Measurements from ENCODE around the gene TMEM213. TPM values are rescaled to one million over a fixed set of nuclear protein-coding genes. Genes with fewer than 3 reads are reported as not detected.

The TMEM213 gene
- total and polyA plus RNA-seq, 2 of the 13 experiments (the other 11 are each of a cell fraction or from before 2014, with no cell fraction given), result not detected

- FAIRE-seq (no peak), ATAC-seq (no peak), DNase-seq (ENCODE audit: low spot score) (no peak)
- intact Hi-C loops (cut with micrococcal nuclease; ENCODE audit: unreplicated experiment) (no loop called here), in situ Hi-C loops (cut with HindIII; ENCODE audit: extremely low pct_ligation_motif_present, low pct_unique_long_range_greater_than_20kb) (no loop called here)
- Histone ChIP-seq H3K4me3 (replicated peaks in 1 of 3; ENCODE audit: insufficient read depth in 1 of 3, low read depth in 2 of 3, low read length in 3 of 3) (no peak overlapping the region), H3K79me2 (ENCODE audit: insufficient read depth, low read length) (no peaks in the 10 kb centered on the region), H3K9me3 (ENCODE audit: low read length) (no peaks in the 10 kb centered on the region), H3K4me2 (ENCODE audit: low read depth, low read length) (no peak overlapping the region), H3K27ac (ENCODE audit: extremely low read length, insufficient read depth, low read length) (no peak overlapping the region), H2AFZ (ENCODE audit: low read length) (no peak overlapping the region), H3K36me3 (replicated peaks in 1 of 2; ENCODE audit: control insufficient read depth in 1 of 2, insufficient read depth in 2 of 2, low read length in 2 of 2) (peaks cover 2 to 3% of the 10 kb centered on the region in 2 experiments; a peak in 2 of 5 replicates), H3K4me1 (ENCODE audit: insufficient read depth, low read length) (no peaks in the 10 kb centered on the region), H4K20me1 (ENCODE audit: insufficient read depth, low read length) (no peaks in the 10 kb centered on the region), H3K9ac (ENCODE audit: insufficient read depth, low read depth, low read length) (no peak overlapping the region), H3K27me3 (ENCODE audit: control insufficient read depth in 1 of 2, insufficient read depth in 2 of 2, low read length in 2 of 2) (no peaks in the 10 kb centered on the region)
- ChIA-PET CTCF (ENCODE audit: low intra/inter-chr PET ratio, low total read pairs) (no interaction called here), POLR2A (no interaction called here)
- 91% methylated on average over 5 of the region's 5 CpGs for WGBS (ENCODE audit: low lambda C conversion rate)
- TF ChIP-seq POGZ (CRISPR knock-in tag; IDR thresholded peaks at IDR 0.05), result no peak
- TF ChIP-seq HNRNPH1 (optimal IDR thresholded peaks at IDR 0.05; ENCODE audit: low read depth, low read length), result no peak
- no peak for TF ChIP-seq ZNF605 (CRISPR knock-in tag; IDR thresholded peaks at IDR 0.05)
- no peak for TF ChIP-seq ETV6 (CRISPR knock-in tag; conservative IDR thresholded peaks at IDR 0.05)
- no peak for TF ChIP-seq ZNF503 (CRISPR knock-in tag; IDR thresholded peaks at IDR 0.05)
- TF ChIP-seq GPBP1L1 (CRISPR knock-in tag; IDR thresholded peaks at IDR 0.05), result no peak
- no TSS peak for BruUV-seq (replicated peaks)
Measured at GRCh38 chr7:138873220-138873892, 75.6 kb downstream of the TMEM213 start.

All from HepG2 (cell line).